Measurements from ENCODE around the gene WNT9B.
A peak's percentile ranks its signal among the peaks of the same experiment; 100 is the strongest.

WNT9B gene

GRCh38 chr17:46851029-46851741 lies at the start of gene WNT9B:
Gene WNT9B, plus strand, starts transcription at chr17:46851583. Its CDS starts 56 bp downstream, at chr17:46851639.
- DNase-seq (ENCODE audit: low read depth in 2 of 2), result no peak

GRCh38 chr17:46802800-46803199 lies 48.6 kb upstream of the WNT9B start:
- DNase-seq (ENCODE audit: low read depth in 2 of 2), result no peak

GRCh38 chr17:46803544-46803943 lies 47.8 kb upstream of the WNT9B start:
- no peak for DNase-seq (ENCODE audit: low read depth in 2 of 2)

- no peak for DNase-seq (ENCODE audit: low read depth in 2 of 2)
Observed at GRCh38 chr17:46805771-46806170, 45.6 kb upstream of the WNT9B start.

- no peak for DNase-seq (ENCODE audit: low read depth in 2 of 2)
Observed at GRCh38 chr17:46809110-46809571, 42.2 kb upstream of the WNT9B start.

- DNase-seq (ENCODE audit: low read depth in 2 of 2), result no peak
Observed at GRCh38 chr17:46810837-46811236, 40.5 kb upstream of the WNT9B start.

- DNase-seq (ENCODE audit: low read depth in 2 of 2), result no peak
Observed at GRCh38 chr17:46811978-46812583, 39.3 kb upstream of the WNT9B start.

- no peak for DNase-seq (ENCODE audit: low read depth in 2 of 2)
Observed at GRCh38 chr17:46812624-46813318, 38.6 kb upstream of the WNT9B start.

- no peak for DNase-seq (ENCODE audit: low read depth in 2 of 2)
Observed at GRCh38 chr17:46813920-46814319, 37.5 kb upstream of the WNT9B start.

GRCh38 chr17:46814446-46814845 lies 36.9 kb upstream of the WNT9B start:
- DNase-seq (ENCODE audit: low read depth in 2 of 2), result no peak

- DNase-seq (ENCODE audit: low read depth in 2 of 2), result no peak
Observed at GRCh38 chr17:46815474-46816353, 35.7 kb upstream of the WNT9B start.

GRCh38 chr17:46817151-46817900 lies 34.1 kb upstream of the WNT9B start:
- no peak for DNase-seq (ENCODE audit: low read depth in 2 of 2)

- no peak for DNase-seq (ENCODE audit: low read depth in 2 of 2)
Observed at GRCh38 chr17:46817901-46818209, 33.5 kb upstream of the WNT9B start.

- peak in 1 of 2 donors; percentile 17 for DNase-seq (ENCODE audit: low read depth in 2 of 2)
Observed at GRCh38 chr17:46818316-46818928, 33.0 kb upstream of the WNT9B start, which contains the start of gene WNT3. Gene WNT3, minus strand, starts transcription at chr17:46818692. Its CDS starts 95 bp downstream, at chr17:46818597.

- no peak for DNase-seq (ENCODE audit: low read depth in 2 of 2)
Observed at GRCh38 chr17:46818929-46819859, 32.2 kb upstream of the WNT9B start.

GRCh38 chr17:46819906-46820351 lies 31.5 kb upstream of the WNT9B start:
- no peak for DNase-seq (ENCODE audit: low read depth in 2 of 2)

- no peak for DNase-seq (ENCODE audit: low read depth in 2 of 2)
Observed at GRCh38 chr17:46820592-46821450, 30.6 kb upstream of the WNT9B start.

Measured in stimulated activated CD8-positive, alpha-beta memory T cell treated with anti-CD3 and anti-CD28 coated beads, Interleukin-7, amount 100 ng/mL, for 1 hour (primary cell).